ENCODE data around the gene PPP1R27.

The PPP1R27 gene

GRCh38 chr17:81819708-81820107 lies 15.1 kb downstream of the PPP1R27 start:
- no peak for DNase-seq

- DNase-seq, result no peak
These were observed 17.1 kb downstream of the PPP1R27 start for GRCh38 chr17:81817758-81818147.

GRCh38 chr17:81815646-81815986 lies 19.2 kb downstream of the PPP1R27 start:
- no peak for DNase-seq

GRCh38 chr17:81814748-81815645 lies 19.9 kb downstream of the PPP1R27 start:
- DNase-seq, result no peak

GRCh38 chr17:81813861-81814683 lies 20.8 kb downstream of the PPP1R27 start:
- no peak for DNase-seq

GRCh38 chr17:81813371-81813684 lies 21.5 kb downstream of the PPP1R27 start:
- DNase-seq, result no peak

GRCh38 chr17:81812571-81813370 lies 22.1 kb downstream of the PPP1R27 start:
- DNase-seq, result no peak

- DNase-seq, result no peak
These were observed 22.9 kb downstream of the PPP1R27 start for GRCh38 chr17:81811705-81812570.

- DNase-seq, result no peak
These were observed 23.8 kb downstream of the PPP1R27 start for GRCh38 chr17:81810892-81811704.

GRCh38 chr17:81810476-81810875 lies 24.4 kb downstream of the PPP1R27 start:
- no peak for DNase-seq

- DNase-seq, result no peak
These were observed 25.3 kb downstream of the PPP1R27 start for GRCh38 chr17:81809556-81809998.

GRCh38 chr17:81808778-81809555 lies 25.9 kb downstream of the PPP1R27 start:
- DNase-seq, result no peak

GRCh38 chr17:81807839-81808238 lies 27.0 kb downstream of the PPP1R27 start:
- no peak for DNase-seq

GRCh38 chr17:81807210-81807719 lies 27.6 kb downstream of the PPP1R27 start:
- no peak for DNase-seq

- no peak for DNase-seq
These were observed 28.2 kb downstream of the PPP1R27 start for GRCh38 chr17:81806461-81807209.

GRCh38 chr17:81805707-81806460 lies 29.0 kb downstream of the PPP1R27 start:
- no peak for DNase-seq

GRCh38 chr17:81804559-81805399 lies 30.1 kb downstream of the PPP1R27 start:
- no peak for DNase-seq

Data from NCI-H2029 (cell line).